Measurements from ENCODE around the gene TBC1D2. TPM values are rescaled to one million over a fixed set of nuclear protein-coding genes. Genes with fewer than 3 reads are reported as not detected.

TBC1D2 gene
- total and polyA plus RNA-seq, 2 of the 13 experiments (the other 11 are each of a cell fraction or from before 2014, with no cell fraction given): 2.0 to 2.8 TPM

- TF ChIP-seq ZNF724P (CRISPR knock-in tag; IDR thresholded peaks at IDR 0.05; ENCODE audit: borderline replicate concordance): no peak
- TF ChIP-seq IRF2 (CRISPR knock-in tag; IDR thresholded peaks at IDR 0.05): no peak
- TF ChIP-seq ZNF33B (CRISPR knock-in tag; IDR thresholded peaks at IDR 0.05): no peak
- no peak for TF ChIP-seq TERF1 (CRISPR knock-in tag; IDR thresholded peaks at IDR 0.05)
- TF ChIP-seq U2AF2 (IDR thresholded peaks at IDR 0.05; ENCODE audit: low read depth, low read length): no peak
- TF ChIP-seq, protein P1, sequence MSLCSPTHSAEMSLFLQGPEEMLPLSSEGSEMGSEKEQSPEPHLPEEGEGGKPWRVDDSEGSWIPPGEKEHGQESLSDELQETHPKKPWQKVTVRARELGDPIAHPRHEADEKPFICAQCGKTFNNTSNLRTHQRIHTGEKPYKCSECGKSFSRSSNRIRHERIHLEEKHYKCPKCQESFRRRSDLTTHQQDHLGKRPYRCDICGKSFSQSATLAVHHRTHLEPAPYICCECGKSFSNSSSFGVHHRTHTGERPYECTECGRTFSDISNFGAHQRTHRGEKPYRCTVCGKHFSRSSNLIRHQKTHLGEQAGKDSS (CRISPR knock-in tag; IDR thresholded peaks at IDR 0.05; ENCODE audit: borderline replicate concordance, low read depth): no peak
- TF ChIP-seq ZNF761 (CRISPR knock-in tag; conservative IDR thresholded peaks at IDR 0.05): no peak
- TF ChIP-seq ZNF609 (CRISPR knock-in tag; IDR thresholded peaks at IDR 0.05; ENCODE audit: borderline replicate concordance): peak; percentile 69; the same call in 1 of the 2 replicates
- no peak for TF ChIP-seq RFX1 (IDR thresholded peaks at IDR 0.05)
- TF ChIP-seq, protein P2, sequence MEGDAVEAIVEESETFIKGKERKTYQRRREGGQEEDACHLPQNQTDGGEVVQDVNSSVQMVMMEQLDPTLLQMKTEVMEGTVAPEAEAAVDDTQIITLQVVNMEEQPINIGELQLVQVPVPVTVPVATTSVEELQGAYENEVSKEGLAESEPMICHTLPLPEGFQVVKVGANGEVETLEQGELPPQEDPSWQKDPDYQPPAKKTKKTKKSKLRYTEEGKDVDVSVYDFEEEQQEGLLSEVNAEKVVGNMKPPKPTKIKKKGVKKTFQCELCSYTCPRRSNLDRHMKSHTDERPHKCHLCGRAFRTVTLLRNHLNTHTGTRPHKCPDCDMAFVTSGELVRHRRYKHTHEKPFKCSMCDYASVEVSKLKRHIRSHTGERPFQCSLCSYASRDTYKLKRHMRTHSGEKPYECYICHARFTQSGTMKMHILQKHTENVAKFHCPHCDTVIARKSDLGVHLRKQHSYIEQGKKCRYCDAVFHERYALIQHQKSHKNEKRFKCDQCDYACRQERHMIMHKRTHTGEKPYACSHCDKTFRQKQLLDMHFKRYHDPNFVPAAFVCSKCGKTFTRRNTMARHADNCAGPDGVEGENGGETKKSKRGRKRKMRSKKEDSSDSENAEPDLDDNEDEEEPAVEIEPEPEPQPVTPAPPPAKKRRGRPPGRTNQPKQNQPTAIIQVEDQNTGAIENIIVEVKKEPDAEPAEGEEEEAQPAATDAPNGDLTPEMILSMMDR (CRISPR knock-in tag; IDR thresholded peaks at IDR 0.05): 0 out of 2 replicates have a peak, but pooled peaks have one; percentile 6
- TF ChIP-seq PTBP1 (IDR thresholded peaks at IDR 0.05; ENCODE audit: low read depth, low read length, poor library complexity, severe bottlenecking): no peak
- TF ChIP-seq HNF1B (CRISPR knock-in tag; IDR thresholded peaks at IDR 0.05): peak; percentile 54; the same call in 1 of the 2 replicates
- TF ChIP-seq ZKSCAN8 (CRISPR knock-in tag; IDR thresholded peaks at IDR 0.05; ENCODE audit: borderline replicate concordance): no peak; the same call in 1 of the 2 replicates
- TF ChIP-seq STAT5B (CRISPR knock-in tag; IDR thresholded peaks at IDR 0.05): no peak
- TF ChIP-seq E2F5 (CRISPR knock-in tag; conservative IDR thresholded peaks at IDR 0.05): no peak
- no peak for TF ChIP-seq RBFOX2 (IDR thresholded peaks at IDR 0.05; ENCODE audit: low read depth, low read length)
- no peak for TF ChIP-seq TOE1 (CRISPR knock-in tag; IDR thresholded peaks at IDR 0.05)
Measured at GRCh38 chr9:98175028-98175569, 80.3 kb downstream of the TBC1D2 start (continued).

Measured in HepG2 (cell line).